GM21786 (cell line): ENCODE measurements around the gene TAS2R7.
"Not testable (repeated sequence)": the region's sequence is repeated elsewhere in the genome, so short reads cannot be mapped to it uniquely, and the experiment has no call there.

Experiments
- ATAC-seq: cut with Tn5 transposase; IDR thresholded peaks from one replicate; pipeline ENCODE4 v1.9.1; 2021; ENCODE audit not compliant: unreplicated experiment

TAS2R7 gene, protein sequence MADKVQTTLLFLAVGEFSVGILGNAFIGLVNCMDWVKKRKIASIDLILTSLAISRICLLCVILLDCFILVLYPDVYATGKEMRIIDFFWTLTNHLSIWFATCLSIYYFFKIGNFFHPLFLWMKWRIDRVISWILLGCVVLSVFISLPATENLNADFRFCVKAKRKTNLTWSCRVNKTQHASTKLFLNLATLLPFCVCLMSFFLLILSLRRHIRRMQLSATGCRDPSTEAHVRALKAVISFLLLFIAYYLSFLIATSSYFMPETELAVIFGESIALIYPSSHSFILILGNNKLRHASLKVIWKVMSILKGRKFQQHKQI

DNA sequence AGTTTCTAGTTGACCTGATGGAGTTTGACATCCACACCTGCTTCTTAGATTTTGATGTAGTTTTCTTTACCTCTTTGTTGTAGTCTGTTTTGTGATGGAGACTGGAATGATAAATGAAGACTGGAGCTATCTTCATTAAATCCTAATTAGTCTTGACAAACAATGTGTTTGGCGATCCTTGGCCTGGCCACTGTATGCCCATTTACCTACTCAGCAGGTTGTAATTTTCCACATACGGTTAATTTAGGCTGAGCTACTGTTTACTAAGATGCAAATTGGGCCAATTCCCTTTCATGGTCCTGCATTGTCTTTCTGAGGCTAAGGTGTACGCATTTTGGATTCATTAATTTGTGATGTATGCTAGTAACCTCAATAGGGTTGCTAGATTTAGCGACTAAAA lies at the start of gene TAS2R7:
TSS of gene TAS2R7 (minus strand) at position 41 of the 400 bp plus-strand sequence. CDS start 57 bp downstream, outside the sequence.
- ATAC-seq: no peak

DNA sequence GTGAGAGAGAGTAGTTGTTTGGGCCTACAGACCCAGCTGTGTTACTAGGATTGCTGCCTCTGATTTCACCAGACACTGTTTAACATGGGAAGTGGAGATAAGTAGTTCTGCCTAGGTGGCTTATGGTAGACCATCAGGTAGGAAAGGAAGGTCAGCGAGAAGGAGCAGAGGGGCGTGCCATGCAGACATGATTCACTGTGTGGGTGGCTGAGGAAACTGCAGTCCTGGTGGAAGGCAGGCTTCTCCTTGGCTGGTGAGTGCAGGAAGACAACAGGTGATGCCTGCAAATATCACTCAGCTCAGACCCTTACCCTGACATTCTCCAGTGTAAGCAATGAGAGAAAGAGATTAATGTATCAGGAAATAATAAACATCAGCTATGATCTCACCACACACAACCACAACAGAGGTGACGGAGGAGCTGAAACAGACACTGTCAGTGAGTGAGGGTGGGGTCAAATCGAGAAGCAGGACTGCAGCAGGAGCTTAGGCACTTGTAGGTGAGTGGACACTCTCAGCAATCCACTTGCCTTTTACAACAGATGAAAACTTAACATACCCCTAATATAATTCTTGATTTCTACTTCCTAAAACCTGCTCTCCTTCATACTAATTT lies 48.9 kb upstream of the TAS2R7 start:
- no peak for ATAC-seq

DNA sequence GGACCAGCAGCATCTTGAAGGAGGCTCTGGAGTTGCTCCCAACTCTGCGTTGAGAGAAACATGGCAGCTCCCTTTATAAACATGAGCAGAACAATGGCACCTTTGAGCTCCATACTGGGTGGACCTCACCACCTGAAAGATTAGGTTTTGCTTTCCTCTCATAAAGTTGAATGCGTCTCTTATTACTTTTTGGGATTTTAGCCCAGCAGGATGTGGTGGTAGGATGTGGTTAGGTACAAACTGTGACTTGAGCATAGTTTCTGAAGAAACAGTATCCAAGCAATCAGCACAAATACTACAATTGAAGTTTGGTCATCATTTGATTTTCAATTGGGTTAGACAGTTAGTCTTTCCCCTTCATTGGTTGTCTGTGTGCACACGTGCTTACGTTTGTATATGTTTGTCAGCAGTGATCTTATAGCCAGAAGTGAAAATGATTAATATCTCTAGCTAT lies 47.0 kb upstream of the TAS2R7 start, which contains the start of gene PRR4:
TSS of gene PRR4 (minus strand) at position 51 of the 454 bp plus-strand sequence. CDS start at position 13, 38 bp downstream.
- no peak for ATAC-seq

DNA sequence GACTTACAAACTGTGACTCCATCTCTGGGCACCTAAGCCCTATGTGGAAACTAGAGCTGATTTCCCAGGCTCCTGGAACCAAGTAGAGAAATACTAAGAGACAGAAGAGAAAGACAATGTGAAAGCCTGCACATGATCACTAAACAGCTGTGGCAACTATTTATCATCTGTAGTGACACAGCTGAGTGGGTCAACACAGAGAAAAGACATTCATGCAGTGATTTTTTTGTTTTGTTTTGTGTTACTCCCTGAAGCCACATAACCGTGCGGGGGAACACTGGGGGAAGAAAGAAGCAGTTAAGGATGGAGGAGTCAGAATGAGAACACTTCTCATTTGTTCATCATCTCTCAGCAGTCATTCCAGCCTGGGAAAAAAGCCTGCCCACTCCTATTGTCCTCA lies 45.3 kb upstream of the TAS2R7 start:
- no peak for ATAC-seq

DNA sequence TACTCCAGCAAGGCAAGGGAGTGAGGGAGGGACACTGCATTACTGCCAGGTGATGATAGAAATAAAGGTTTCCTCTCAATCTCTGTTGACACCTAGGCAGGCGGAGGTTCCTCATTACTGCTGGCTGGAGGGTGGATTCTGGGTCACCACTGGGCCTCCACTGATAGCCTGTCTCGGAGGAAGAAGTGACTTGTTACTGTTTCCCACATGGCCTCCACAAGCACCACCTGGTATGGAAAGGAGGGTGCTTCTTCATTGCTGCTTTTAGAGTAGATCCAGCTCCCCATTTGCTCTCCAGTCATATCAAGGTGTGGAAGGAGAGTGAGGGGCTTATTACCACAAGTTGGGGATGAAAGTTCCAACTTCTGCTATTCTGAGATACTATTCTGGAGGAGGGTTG lies 40.4 kb upstream of the TAS2R7 start:
- ATAC-seq: no peak

DNA sequence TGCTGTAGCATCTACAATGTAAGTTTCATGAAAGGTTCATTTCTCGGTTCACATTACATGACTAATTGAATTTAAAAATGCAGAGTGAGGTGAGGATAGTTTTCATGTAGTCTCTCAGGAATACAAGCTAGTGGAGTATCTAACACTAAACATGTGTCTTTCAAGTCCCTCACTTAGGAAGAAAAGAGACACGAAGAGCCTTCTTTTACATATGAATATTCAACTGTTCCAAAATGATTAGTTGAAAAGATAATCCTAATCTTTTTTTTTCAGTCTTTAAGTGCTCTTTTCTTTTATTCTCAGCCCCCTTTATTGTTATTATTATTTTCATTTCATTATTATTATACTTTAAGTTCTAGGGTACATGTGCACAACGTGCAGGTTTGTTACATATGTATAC lies 36.0 kb upstream of the TAS2R7 start:
- ATAC-seq: no peak

DNA sequence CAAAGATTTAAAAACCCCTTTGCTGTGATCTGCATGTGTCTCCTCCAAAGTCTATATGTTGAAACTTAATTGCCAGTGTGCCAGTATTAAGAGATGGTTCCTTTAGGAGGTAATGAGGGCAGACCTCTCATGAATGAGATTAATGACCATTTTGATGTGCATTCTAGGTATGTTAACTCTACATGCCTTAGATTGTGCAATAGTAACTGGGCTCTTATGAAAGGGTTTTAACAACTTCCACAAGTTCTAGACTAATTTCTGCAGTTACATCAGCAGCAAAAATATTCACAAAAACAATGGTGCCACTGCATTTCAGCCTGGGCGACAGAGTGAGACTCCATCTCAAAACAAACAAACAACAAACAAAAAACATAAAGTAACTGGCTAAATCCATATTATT lies 27.6 kb upstream of the TAS2R7 start:
- ATAC-seq: no peak

DNA sequence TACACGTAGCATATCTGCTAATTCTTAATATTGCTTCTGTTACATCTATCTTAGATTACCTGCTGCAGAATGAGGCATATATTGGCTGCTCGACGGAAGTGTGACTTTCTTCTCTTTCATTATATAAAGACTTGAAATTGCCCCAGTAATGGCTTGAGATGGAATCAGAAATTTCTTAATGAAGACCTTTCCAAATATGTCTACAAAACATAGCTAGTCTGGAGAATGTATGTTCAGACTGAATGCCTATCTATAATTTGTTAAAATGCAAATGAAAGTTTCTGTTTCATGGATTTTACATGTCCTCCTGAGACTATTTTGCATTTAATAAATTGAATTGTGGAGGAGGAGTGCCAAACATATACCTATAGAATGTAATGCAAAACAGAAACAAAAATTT lies 23.8 kb upstream of the TAS2R7 start, which contains the start of gene TAS2R10:
TSS of gene TAS2R10 (minus strand) at position 101 of the 400 bp plus-strand sequence. CDS start at position 12, 89 bp downstream.
- ATAC-seq: no peak

DNA sequence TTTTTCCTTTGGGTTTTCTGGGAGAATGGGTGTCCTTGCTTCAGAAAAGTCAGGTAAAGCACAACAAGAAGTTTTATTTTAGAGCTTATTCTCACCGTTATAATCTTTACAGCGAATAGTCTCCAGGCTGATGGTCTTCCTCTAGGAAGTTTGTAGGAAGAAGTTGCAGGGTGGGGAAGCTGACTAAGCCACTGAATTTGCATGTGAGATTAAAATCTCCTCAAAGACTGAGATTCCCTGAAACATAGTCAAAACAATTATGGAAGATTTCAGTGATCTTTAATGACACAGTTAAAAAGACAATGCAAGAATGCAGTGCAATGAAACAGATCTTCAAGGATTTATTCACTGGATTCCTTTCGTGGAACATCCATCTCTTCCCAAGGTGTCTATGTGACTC lies 22.5 kb upstream of the TAS2R7 start:
- no peak for ATAC-seq

DNA sequence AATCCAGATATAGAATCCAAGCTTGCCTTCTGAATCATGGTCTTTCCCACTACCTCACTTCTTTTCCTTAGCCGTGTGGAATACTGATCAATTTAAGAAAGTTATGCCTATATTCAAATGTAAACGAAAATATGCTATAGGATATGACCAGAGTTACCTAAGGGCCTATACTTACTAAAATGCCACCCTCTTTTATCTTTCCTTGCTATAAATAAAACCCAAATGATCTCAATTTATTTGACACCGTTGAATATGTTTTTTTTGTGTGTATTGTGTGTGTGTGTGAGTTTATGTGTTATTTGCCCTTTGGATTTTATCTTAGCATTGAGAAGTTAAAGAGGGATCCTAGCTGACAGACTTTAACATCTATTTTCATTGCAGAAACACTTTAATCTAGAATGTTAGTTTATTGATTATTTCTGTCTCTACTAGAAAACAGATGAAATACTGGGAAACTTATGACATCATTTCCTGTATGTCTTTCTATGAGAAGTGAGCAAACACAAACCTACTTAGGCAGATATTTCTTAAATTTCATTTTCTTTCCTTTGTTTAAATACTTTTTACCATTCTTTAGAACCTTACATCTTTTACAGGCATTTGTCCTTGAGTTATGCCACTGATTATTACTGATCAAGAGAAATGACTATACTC lies 9.6 kb upstream of the TAS2R7 start:
- ATAC-seq: no peak

DNA sequence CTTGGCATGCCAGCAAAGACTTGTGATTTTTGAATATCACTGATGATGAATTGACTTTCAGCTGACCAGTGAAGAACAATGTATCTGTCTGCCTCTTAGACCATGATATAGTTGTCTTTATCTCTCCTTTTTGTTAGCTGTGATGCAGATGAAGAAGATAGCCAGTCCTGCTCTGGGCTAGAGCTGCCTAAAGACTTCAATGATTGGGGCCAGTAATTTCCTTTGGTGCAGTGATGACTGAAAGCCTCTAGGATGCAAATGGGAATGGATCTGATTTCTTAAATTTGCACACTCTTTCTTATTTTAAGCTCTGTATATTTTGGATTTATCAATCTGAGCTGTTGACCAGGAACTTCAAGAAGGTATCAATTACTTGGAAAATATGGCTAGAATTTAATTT lies 7.6 kb upstream of the TAS2R7 start, which contains the start of gene TAS2R9:
TSS of gene TAS2R9 (minus strand) at position 101 of the 400 bp plus-strand sequence. CDS start at position 8, 93 bp downstream.
- no peak for ATAC-seq

DNA sequence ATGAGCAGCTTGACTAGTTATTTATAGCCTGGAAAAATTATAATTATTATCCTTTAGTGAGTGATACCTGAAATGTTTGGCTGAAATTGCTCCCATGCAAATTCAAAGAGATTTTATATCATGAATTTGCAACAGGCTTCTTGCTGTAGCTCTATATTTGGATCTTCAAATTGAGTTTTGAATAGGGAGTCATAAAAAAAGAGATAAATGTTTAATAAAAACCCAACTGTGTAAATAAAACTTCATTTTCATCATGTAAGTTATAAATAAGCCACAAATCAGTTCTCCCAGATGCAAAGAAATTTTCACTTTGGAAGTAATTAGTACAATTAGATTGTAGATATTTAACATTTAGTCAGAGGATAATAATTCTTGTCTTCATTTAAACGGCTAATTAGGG lies 4.8 kb upstream of the TAS2R7 start, which contains the start of gene TAS2R8:
TSS of gene TAS2R8 (minus strand) at position 101 of the 400 bp plus-strand sequence. CDS start 306 bp downstream, outside the sequence.
- no peak for ATAC-seq

DNA sequence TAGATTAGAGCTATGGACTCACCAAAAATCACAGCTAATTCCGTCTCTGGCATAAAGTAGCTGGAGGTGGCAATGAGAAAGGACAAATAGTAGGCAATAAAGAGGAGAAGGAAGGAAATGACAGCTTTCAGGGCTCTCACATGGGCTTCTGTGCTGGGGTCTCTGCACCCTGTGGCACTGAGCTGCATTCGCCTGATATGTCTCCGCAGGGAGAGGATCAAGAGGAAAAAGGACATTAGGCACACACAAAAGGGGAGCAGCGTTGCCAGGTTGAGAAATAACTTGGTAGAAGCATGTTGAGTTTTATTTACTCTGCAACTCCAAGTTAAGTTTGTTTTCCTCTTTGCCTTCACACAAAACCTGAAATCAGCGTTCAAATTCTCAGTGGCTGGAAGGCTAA lies 686 bp downstream of the TAS2R7 start:
- ATAC-seq: no peak

DNA sequence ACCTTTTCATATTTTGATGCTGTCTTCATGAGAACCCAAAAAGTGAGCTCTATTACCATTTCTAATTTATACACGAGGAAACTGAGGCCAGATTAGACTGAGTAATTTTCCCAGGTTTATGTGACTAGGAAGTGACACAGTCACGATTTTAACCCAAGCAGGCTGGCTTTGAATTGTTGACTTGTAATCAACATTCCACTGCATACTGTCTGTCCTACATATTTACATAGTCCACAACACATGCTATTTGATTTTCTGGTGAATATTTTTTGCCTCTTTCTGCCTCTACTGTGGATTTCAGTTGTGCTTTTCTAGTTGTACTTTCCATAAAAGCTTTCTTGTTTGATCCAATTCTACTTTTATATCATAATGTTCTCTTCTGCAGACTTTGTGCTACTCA lies 8.2 kb downstream of the TAS2R7 start:
- ATAC-seq: no peak

DNA sequence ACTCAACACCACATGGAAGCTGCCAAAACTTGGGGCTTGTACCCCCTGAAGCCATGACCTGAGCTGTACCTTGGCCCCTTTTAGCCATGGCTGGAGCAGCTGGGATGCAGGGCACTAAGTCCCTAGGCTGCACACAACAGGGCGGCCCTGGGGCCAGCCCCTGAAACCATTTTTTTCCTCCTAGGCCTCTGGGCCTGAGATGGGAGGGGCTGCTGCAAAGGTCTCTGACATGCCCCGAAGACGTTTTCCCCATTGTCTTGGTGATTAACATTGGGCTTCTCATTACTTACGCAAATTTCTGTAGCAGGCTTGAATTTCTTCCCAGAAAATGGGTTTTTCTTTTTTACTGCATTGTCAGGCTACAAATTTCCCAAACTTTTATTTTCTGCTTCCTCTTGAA lies 10.7 kb downstream of the TAS2R7 start:
- not testable (repeated sequence) for ATAC-seq

DNA sequence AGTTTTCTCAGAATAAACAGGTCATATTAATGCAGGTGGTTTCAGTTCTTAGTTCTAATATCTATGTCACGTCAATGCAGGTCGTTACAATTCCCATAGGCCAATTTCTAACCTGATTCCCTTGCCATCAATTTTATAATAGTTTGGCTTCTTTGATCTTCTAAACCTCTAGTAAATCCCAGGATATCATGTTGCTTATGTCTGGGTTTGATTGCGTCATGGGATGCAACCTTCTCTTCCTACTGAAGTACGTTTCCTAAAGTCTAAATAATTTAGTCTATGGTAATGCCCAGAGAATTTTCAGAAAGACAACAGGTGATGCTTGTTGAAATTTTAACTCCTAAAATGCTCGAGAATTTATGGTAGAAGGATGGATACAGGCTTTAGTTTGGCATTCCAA lies 19.2 kb downstream of the TAS2R7 start:
- ATAC-seq: no peak

DNA sequence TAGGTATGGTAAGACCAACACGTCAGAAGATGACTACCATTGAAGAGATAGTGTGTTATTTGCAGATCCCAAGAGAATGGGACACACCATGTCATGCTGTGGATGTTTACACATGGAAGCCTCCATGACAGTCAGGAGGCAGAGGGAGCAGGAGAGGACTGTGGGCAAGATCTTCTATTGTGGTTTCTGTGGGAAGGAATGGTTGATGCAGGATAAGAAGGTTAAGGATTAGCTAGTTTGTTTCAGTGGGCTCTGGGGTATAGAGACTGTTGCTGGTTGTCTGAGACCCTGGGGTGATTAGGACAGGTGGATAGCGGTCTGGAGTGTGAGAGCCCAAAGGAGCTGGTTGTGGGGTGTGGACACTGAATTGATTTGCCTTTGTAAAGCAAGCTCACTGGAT lies 23.3 kb downstream of the TAS2R7 start:
- no peak for ATAC-seq

DNA sequence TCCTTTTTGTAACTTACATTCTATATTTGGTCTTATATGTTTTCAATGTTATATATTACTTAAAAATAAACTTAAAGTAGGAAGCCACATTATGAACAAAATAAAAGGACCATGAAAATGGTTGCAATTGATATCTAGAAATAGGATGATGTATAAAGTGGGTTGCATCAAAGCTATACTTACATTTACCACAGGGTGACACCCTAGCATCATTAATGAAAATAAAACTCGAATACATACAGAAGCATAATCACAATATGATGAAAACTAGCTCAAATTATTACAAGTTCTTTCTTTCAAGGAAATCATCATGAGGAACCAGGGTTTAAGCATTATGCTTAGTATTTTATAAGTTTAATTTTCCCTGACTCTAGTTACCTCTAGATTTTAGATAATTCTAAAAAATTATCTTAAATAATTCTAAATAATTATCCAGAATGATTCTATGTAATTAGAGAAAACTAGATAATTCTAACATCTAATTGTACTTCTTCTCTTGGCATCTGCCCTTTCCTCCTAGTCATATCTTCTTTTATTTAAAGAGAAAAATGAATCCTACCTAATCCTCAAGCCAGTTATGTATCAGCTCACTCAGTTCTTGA lies 31.2 kb downstream of the TAS2R7 start:
- ATAC-seq: no peak

DNA sequence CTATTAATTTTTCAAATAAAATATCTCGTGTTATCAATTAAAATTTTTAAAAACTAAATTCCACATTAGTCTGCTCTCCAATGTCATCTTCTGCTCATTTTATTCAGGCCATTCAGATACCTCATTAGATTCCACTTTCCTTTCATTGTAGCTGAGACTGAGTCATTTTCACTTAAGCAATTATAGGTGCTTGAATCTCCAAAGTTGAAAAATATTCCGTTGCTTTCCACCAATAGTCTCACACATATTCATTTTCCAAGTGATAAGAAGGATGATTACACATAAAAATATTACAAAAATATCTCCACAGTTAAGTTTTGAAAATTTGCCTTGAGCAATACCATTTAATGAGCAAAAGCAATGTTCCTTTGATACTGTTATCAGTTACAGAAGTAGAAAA lies 42.8 kb downstream of the TAS2R7 start:
- ATAC-seq: no peak

DNA sequence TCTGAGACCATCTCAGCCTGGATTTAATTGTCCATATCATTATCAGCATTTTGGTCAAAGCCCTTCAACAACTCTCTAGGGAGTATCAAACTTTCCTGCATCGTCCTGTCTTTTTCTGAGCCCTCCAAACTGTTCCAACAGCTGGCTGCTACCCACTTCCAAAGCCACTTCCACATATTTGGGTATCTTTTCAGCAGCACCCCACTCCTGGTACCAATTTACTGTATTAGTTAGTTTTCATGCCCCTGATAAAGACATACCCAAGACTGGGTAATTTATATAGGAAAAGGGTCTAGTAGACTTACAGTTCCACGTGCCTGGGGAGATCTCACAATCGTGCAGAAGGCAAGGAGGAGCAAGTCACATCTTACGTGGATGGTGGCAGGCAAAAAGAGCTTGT lies 46.2 kb downstream of the TAS2R7 start:
- no peak for ATAC-seq

DNA sequence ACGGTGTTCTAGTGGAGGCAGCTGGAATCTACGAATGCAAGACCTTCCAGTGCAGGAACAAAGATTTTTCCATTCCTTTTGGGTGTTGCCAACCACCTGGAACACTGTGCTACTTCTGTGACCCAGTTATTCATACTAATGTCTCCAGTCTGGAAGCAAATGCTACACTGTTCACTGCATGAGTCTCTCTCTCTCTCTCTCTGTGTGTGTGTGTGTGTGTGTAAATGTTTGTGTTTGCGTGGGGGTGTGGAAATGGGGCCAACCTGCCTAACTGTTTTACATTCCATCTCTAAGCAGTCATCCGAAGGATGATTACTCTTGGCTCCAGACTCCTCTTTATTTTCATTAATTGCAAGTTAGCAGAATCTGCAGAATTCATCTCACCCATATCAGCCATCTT lies 49.4 kb downstream of the TAS2R7 start:
- no peak for ATAC-seq
